ENCODE data around the gene OGFRL1.

OGFRL1 gene

DNA sequence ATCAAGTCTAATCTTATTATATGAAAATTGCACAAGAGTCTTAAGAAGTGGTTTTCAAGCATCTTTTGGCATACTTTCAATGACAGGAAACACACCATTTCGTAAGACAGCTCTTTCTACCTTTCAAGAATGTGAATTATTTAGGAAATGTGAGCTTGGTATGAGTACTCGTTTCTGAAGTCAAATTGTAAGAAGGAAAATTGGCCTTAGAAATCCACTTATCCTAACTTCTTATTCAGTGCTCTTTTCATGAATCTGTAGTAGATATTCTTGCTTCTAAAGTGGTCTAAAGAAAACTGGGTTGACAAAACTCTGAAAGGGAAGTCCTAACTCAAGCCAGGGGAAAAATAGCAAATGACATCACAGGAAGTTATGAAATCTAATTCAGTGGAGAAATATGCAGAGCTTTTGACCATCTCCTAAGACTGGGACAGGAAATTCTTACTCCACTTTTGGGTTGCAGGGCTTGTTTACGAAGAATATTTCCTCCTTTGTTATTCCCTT, 38.5 kb upstream of the OGFRL1 start:
- H3K27ac ChIP-seq (ENCODE audit: low read depth, low read length), result peak overlapping the region; percentile 92
- H3F3A ChIP-seq (ENCODE audit: control insufficient read depth, insufficient read depth), result peaks cover 39% of the 10 kb centered on the region
- peak overlapping the region; percentile 65 for H3K4me2 ChIP-seq (ENCODE audit: low read length)
- no peak for TF ChIP-seq CTCF (IDR thresholded peaks at IDR 0.05; ENCODE audit: low read depth, low read length, poor library complexity, severe bottlenecking)
- no peak for TF ChIP-seq EZH2phosphoT487 (IDR thresholded peaks at IDR 0.05; ENCODE audit: borderline replicate concordance, low read length)
- H3K36me3 ChIP-seq (ENCODE audit: control insufficient read depth, low read length), result no peaks in the 10 kb centered on the region
- peak overlapping the region; percentile 27 for H3K4me3 ChIP-seq (ENCODE audit: low read length)
- no peaks in the 10 kb centered on the region for H4K20me1 ChIP-seq (ENCODE audit: control insufficient read depth, insufficient read depth, low read depth, low read length)
- H3K79me2 ChIP-seq (ENCODE audit: control insufficient read depth, low read length), result no peaks in the 10 kb centered on the region
- peaks cover 90% of the 10 kb centered on the region for H3K4me1 ChIP-seq (ENCODE audit: control insufficient read depth, low read length)
- H3K9me3 ChIP-seq (ENCODE audit: control insufficient read depth, insufficient read depth, low read length), result peaks cover 3% of the 10 kb centered on the region; the same call in 1 of the 2 replicates
- H3K9me2 ChIP-seq (replicated peaks; ENCODE audit: control insufficient read depth, low read length), result no peaks in the 10 kb centered on the region
- H3K27me3 ChIP-seq (ENCODE audit: control insufficient read depth, low read length), result no peaks in the 10 kb centered on the region

- no peaks in the 10 kb centered on the region for H4K20me1 ChIP-seq (ENCODE audit: control insufficient read depth, insufficient read depth, low read depth, low read length)
- H3F3A ChIP-seq (ENCODE audit: control insufficient read depth, insufficient read depth), result peaks cover 39% of the 10 kb centered on the region
- H3K9me2 ChIP-seq (replicated peaks; ENCODE audit: control insufficient read depth, low read length), result no peaks in the 10 kb centered on the region
- no peaks in the 10 kb centered on the region for H3K9me3 ChIP-seq (ENCODE audit: control insufficient read depth, insufficient read depth, low read length)
- peak overlapping the region; percentile 92 for H3K27ac ChIP-seq (ENCODE audit: low read depth, low read length)
- no peaks in the 10 kb centered on the region for H3K27me3 ChIP-seq (ENCODE audit: control insufficient read depth, low read length)
- H3K36me3 ChIP-seq (ENCODE audit: control insufficient read depth, low read length), result no peaks in the 10 kb centered on the region
- peaks cover 89% of the 10 kb centered on the region for H3K4me1 ChIP-seq (ENCODE audit: control insufficient read depth, low read length)
- no peak for TF ChIP-seq EZH2phosphoT487 (IDR thresholded peaks at IDR 0.05; ENCODE audit: borderline replicate concordance, low read length)
- no peak for TF ChIP-seq CTCF (IDR thresholded peaks at IDR 0.05; ENCODE audit: low read depth, low read length, poor library complexity, severe bottlenecking)
- no peaks in the 10 kb centered on the region for H3K79me2 ChIP-seq (ENCODE audit: control insufficient read depth, low read length)
- peak overlapping the region; percentile 65 for H3K4me2 ChIP-seq (ENCODE audit: low read length)
- H3K4me3 ChIP-seq (ENCODE audit: low read length), result peak overlapping the region; percentile 27
These were observed 36.2 kb upstream of the OGFRL1 start for GRCh38 chr6:71252410-71252809.

DNA sequence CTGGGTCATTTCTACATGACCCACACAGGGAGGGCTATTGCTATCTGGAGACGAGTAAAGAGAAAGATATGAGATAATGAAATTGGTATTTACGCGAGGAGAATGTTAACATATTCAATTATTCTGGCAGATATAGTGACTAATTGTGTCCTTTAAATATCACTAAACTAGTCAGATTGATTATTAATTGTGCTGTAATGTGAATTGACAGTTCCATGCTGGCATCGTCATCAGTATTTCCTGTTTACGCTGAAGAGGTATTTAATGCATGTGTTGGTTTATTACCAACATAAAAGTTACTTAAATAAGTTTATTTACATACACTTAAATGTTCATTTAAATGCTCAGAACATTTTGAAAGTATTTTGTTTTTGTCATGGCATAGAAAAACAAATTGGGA, 35.7 kb upstream of the OGFRL1 start:
- TF ChIP-seq CTCF (IDR thresholded peaks at IDR 0.05; ENCODE audit: low read depth, low read length, poor library complexity, severe bottlenecking), result no peak
- TF ChIP-seq EZH2phosphoT487 (IDR thresholded peaks at IDR 0.05; ENCODE audit: borderline replicate concordance, low read length), result no peak
- no peaks in the 10 kb centered on the region for H3K79me2 ChIP-seq (ENCODE audit: control insufficient read depth, low read length)
- peak overlapping the region; percentile 92 for H3K27ac ChIP-seq (ENCODE audit: low read depth, low read length)
- peaks cover 83% of the 10 kb centered on the region for H3K4me1 ChIP-seq (ENCODE audit: control insufficient read depth, low read length)
- H3F3A ChIP-seq (ENCODE audit: control insufficient read depth, insufficient read depth), result peaks cover 35% of the 10 kb centered on the region
- H3K27me3 ChIP-seq (ENCODE audit: control insufficient read depth, low read length), result no peaks in the 10 kb centered on the region
- H3K4me2 ChIP-seq (ENCODE audit: low read length), result peak overlapping the region; percentile 65
- peak overlapping the region; percentile 27 for H3K4me3 ChIP-seq (ENCODE audit: low read length)
- H3K36me3 ChIP-seq (ENCODE audit: control insufficient read depth, low read length), result no peaks in the 10 kb centered on the region
- no peaks in the 10 kb centered on the region for H3K9me2 ChIP-seq (replicated peaks; ENCODE audit: control insufficient read depth, low read length)
- no peaks in the 10 kb centered on the region for H4K20me1 ChIP-seq (ENCODE audit: control insufficient read depth, insufficient read depth, low read depth, low read length)
- no peaks in the 10 kb centered on the region for H3K9me3 ChIP-seq (ENCODE audit: control insufficient read depth, insufficient read depth, low read length)
